HEK293T (cell line): Measurements from ENCODE around the gene C1QTNF3.
"Not testable (repeated sequence)": the region's sequence is repeated elsewhere in the genome, so short reads cannot be mapped to it uniquely, and the experiment has no call there.

ENCODE experiments used
- CTCF ChIA-PET: fragments of 350-600 bp; formaldehyde crosslinking; extraction: SDS; loops from one replicate; lab custom pipeline; 2021; ENCODE audit warnings: antibody characterized with exemption, inconsistent platforms; lab: Yijun Ruan, JAX
- POLR2A ChIA-PET: fragments of 350-600 bp; formaldehyde crosslinking; extraction: SDS; loops from one replicate; lab custom pipeline; 2020; ENCODE audit warnings: antibody characterized with exemption, inconsistent platforms; lab: Yijun Ruan, JAX
- DNase-seq: peaks from one replicate; pipeline ENCODE4 v3.0.0; 2012; ENCODE audit warnings: mixed read lengths; ENCODE audit errors: extremely low spot score
- ARNT ChIP-seq: fragments of 450-650 bp; IDR thresholded peaks from 2 replicates; pipeline ENCODE4 v1.6.1; 2017; ENCODE audit warnings: mild to moderate bottlenecking
- BHLHE40 ChIP-seq: fragments of 450-650 bp; IDR thresholded peaks from 2 replicates; pipeline ENCODE4 v1.6.1; 2016; ENCODE audit warnings: mild to moderate bottlenecking, moderate library complexity, borderline replicate concordance
- CTBP1 ChIP-seq: fragments of 450-650 bp; IDR thresholded peaks from 2 replicates; pipeline ENCODE4 v1.6.1; 2016; ENCODE audit warnings: borderline replicate concordance
- ELF4 ChIP-seq: fragments of 450-650 bp; IDR thresholded peaks from 2 replicates; pipeline ENCODE4 v1.6.1; 2017; ENCODE audit warnings: antibody characterized with exemption
- FOXA1 ChIP-seq: fragments of 450-650 bp; IDR thresholded peaks from 2 replicates; pipeline ENCODE4 v1.6.1; 2016; ENCODE audit warnings: mild to moderate bottlenecking
- FOXK2 ChIP-seq: fragments of 450-650 bp; IDR thresholded peaks from 2 replicates; pipeline ENCODE4 v1.6.1; 2016; ENCODE audit warnings: mild to moderate bottlenecking
- FOXM1 ChIP-seq: fragments of 450-650 bp; IDR thresholded peaks from 2 replicates; pipeline ENCODE4 v1.6.1; 2017; ENCODE audit warnings: mild to moderate bottlenecking, borderline replicate concordance
- HDGF ChIP-seq: fragments of 450-650 bp; IDR thresholded peaks from 2 replicates; pipeline ENCODE4 v1.6.1; 2017; ENCODE audit warnings: antibody characterized with exemption, borderline replicate concordance
- L3MBTL2 ChIP-seq: fragments of 450-650 bp; conservative IDR thresholded peaks from 2 replicates; pipeline ENCODE4 v1.6.1; 2016; ENCODE audit warnings: mild to moderate bottlenecking
- LEF1 ChIP-seq: fragments of 450-650 bp; IDR thresholded peaks from 2 replicates; pipeline ENCODE4 v1.6.1; 2017; ENCODE audit warnings: mild to moderate bottlenecking, borderline replicate concordance
- NFRKB ChIP-seq: fragments of 450-650 bp; IDR thresholded peaks from 2 replicates; pipeline ENCODE4 v1.6.1; 2016; ENCODE audit warnings: mild to moderate bottlenecking, moderate library complexity
- SP1 ChIP-seq: fragments of 450-650 bp; IDR thresholded peaks from 2 replicates; pipeline ENCODE4 v1.6.1; 2017
- SUZ12 ChIP-seq: fragments of 450-650 bp; IDR thresholded peaks from 2 replicates; pipeline ENCODE4 v1.6.1; 2016; ENCODE audit warnings: mild to moderate bottlenecking
- TARDBP ChIP-seq: fragments of 450-650 bp; IDR thresholded peaks from 2 replicates; pipeline ENCODE4 v1.6.1; 2016
- ZNF384 ChIP-seq: fragments of 450-650 bp; IDR thresholded peaks from 2 replicates; pipeline ENCODE4 v1.6.1; 2016
- TF ChIP-seq, protein P1 (sequence below): fragments of 450-650 bp; IDR thresholded peaks from 2 replicates; pipeline ENCODE4 v1.6.1; 2016

The C1QTNF3 gene

DNA sequence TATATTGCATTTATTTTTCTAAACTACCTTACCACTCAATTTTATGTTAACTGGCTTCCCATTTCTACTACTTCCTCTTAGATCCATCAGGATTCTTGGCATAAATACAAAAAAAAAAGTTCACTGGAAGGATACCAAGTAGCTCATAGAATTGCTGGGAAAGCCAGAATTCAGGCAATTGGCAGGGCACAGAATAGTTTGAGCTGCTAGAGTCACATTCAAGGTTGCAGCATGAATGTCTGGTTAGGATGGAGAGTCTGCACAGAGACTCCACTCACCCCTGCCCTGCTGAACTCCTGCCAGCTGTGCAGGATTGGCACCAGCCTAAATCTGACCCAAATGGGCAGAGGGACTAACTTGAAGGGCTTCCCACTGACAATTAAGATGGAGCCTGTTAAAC is 30.2 kb downstream of the C1QTNF3 start:
- ChIA-PET CTCF (no interaction called here), POLR2A (no interaction called here)
- DNase-seq, result no peak
- no peak for TF ChIP-seq ARNT
- TF ChIP-seq, protein P1, sequence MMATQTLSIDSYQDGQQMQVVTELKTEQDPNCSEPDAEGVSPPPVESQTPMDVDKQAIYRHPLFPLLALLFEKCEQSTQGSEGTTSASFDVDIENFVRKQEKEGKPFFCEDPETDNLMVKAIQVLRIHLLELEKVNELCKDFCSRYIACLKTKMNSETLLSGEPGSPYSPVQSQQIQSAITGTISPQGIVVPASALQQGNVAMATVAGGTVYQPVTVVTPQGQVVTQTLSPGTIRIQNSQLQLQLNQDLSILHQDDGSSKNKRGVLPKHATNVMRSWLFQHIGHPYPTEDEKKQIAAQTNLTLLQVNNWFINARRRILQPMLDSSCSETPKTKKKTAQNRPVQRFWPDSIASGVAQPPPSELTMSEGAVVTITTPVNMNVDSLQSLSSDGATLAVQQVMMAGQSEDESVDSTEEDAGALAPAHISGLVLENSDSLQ, result no peak

- POLR2A ChIA-PET, result no interaction called here
- TF ChIP-seq LEF1 (no peak), TARDBP (no peak), SUZ12 (no peak), CTBP1 (no peak), L3MBTL2 (no peak), FOXA1 (no peak), HDGF (no peak), FOXK2 (no peak), FOXM1 (no peak), NFRKB (no peak), ZNF384 (no peak), SP1 (no peak), ELF4 (no peak)
- DNase-seq, result no peak
- CTCF ChIA-PET, result no interaction called here
Measured at GRCh38 chr5:34011536-34011935, 31.5 kb downstream of the C1QTNF3 start.

DNA sequence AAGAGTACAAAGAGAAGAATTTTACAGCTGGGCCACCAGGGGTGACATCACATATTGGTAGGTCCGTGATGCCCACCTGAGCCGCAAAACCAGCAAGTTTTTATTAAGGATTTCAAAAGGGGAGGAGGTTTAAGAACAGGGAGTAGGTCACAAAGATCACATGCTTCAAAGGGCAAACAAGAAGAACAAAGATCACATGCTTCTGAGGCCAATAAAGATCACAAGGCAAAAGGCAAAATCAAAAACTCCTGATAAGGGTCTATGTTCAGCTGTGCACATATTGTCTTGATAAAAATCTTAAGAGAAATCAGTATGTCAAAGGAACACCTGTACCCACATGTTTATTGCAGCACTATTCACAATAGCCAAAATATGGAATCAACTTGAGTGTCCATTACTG is 32.9 kb downstream of the C1QTNF3 start:
- CTCF ChIA-PET, result interaction anchor here (0.6 kb wide), 1 partner anchor 14 kb away, joined by 3 read pairs; no protein-coding TSS in a partner anchor
- POLR2A ChIA-PET, DNase-seq: not testable (repeated sequence)

DNA sequence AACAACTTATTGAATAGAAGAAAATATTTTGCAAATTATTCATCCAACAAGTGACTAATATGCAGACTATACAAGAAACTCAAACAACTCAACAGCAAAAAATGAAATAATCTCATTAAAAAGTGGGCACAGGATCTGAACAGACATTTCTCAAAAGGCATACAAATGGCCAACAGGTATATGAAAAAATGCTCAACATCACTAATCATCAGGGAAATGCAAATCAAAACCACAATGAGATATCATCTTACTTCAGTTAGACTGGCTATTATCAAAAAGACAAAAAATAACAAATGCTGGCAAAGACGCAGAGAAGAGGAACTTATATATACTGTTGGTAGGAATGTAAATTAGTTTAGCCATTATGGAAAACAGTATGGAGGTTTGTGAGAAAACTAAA is 33.4 kb downstream of the C1QTNF3 start:
- CTCF ChIA-PET, result no interaction called here
- POLR2A ChIA-PET, result no interaction called here
- DNase-seq, result no peak
- TF ChIP-seq SUZ12 (no peak), NFRKB (no peak), LEF1 (no peak), ELF4 (no peak), CTBP1 (no peak), FOXM1 (no peak)

DNA sequence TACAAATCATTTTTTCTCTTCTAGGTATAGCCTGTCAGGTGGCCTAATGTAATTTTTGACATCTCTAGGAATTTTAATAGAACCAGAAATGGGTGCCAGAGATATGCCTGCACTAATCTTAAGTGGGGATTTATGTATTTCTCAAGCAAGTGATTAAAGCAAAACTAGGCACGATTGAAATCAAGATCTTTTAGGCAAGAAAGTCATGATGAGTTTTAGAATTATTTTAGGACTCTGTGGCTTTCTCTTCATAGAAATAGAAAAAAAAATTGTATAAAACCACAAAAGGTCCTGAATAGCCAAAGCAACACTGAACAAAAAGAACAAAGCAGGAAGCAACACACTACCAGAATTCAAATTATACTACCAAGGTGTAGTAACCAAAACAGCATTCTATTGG is 34.2 kb downstream of the C1QTNF3 start:
- ChIA-PET CTCF (no interaction called here), POLR2A (interaction anchor here (0.8 to 2.0 kb wide), 9 partner anchors 8 to 116 kb away, joined by 3 to 10 read pairs (median 5); no protein-coding TSS in a partner anchor)
- DNase-seq, result no peak

GRCh38 chr5:34007621-34008600 is 35.1 kb downstream of the C1QTNF3 start, which contains the start of gene AMACR:
Gene AMACR, minus strand, starts transcription at chr5:34008050. Its CDS starts 31 bp downstream, at chr5:34008019.
- POLR2A ChIA-PET, result interaction anchor here (0.8 to 2.0 kb wide), 11 partner anchors 8 to 116 kb away, joined by 3 to 10 read pairs (median 5); no protein-coding TSS in a partner anchor
- TF ChIP-seq SP1 (no peak), FOXA1 (no peak), CTBP1 (no peak), NFRKB (no peak), ZNF384 (no peak), ELF4 (no peak), TARDBP (no peak), L3MBTL2 (peak; percentile 47)
- TF ChIP-seq, protein P1, result no peak
- peak; percentile 88 for DNase-seq
- CTCF ChIA-PET, result interaction anchor here (0.6 kb wide), 1 partner anchor 585 kb away, joined by 3 read pairs; no protein-coding TSS in a partner anchor

More for the DNA sequence above, 34.2 kb downstream of the C1QTNF3 start:
- TF ChIP-seq NFRKB, result no peak

DNA sequence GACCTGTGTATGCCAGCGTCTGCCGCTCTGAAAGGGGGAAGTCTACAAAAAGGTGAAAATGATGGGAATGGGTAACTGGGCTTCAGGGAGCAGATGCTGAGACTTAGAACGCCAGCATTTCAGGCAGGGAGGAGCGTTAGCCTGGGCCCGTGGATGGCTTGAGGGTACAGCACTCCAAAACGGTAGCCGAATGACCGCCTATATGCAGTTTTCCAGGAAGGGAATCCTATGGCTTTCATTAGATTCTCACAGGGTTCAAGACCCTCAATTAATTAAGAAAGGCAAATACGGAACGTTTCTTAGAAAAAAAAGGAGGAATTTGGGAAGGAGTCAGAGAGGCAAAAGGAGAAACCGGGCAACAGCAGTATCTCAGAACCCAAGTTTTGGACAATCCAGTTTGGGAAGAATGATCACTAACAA is 35.8 kb downstream of the C1QTNF3 start:
- ChIA-PET POLR2A (interaction anchor here (1.1 to 2.0 kb wide), 7 partner anchors 8 to 42 kb away, joined by 4 to 10 read pairs (median 6); no protein-coding TSS in a partner anchor), CTCF (interaction anchor here (0.6 kb wide), 1 partner anchor 585 kb away, joined by 3 read pairs; no protein-coding TSS in a partner anchor)
- TF ChIP-seq SP1, result no peak
- no peak for TF ChIP-seq BHLHE40
- TF ChIP-seq, protein P1, result no peak
- no peak for TF ChIP-seq SUZ12
- TF ChIP-seq ELF4, result no peak
- no peak for TF ChIP-seq HDGF
- no peak for TF ChIP-seq FOXK2
- TF ChIP-seq LEF1, result no peak
- no peak for TF ChIP-seq FOXA1
- TF ChIP-seq NFRKB, result no peak
- TF ChIP-seq TARDBP, result no peak
- TF ChIP-seq FOXM1, result no peak
- TF ChIP-seq L3MBTL2, result no peak
- DNase-seq, result no peak
